K562 (cell line): ENCODE measurements around the gene GOPC. TPM values are rescaled to one million over a fixed set of nuclear protein-coding genes. Genes with fewer than 3 reads are reported as not detected.
A peak's percentile ranks its signal among the peaks of the same experiment; 100 is the strongest.

Experiments
- ATAC-seq: fragments of 200-7000 bp; cut with Tn5 transposase; 3 replicates; pipeline ENCODE4 v1.9.1; 2020; ENCODE audit warnings: moderate library complexity
- BruUV-seq: library from RNA; stranded (reverse); fragments of 400-500 nt; replicated peaks from 2 replicates; lab custom pipeline; 2021; lab: Mats Ljungman, UMichigan
- CTCF ChIA-PET: fragments of 300-600 bp; formaldehyde crosslinking; extraction: SDS; loops from one replicate; lab custom pipeline; 2021; ENCODE audit warnings: low intra/inter-chr PET ratio; lab: Yijun Ruan, JAX
- POLR2A ChIA-PET: fragments of 300-600, 350-650 bp; sonication (Branson Sonifier 250); formaldehyde crosslinking; extraction: SDS; loops from one replicate; lab custom pipeline; 2021; ENCODE audit warnings: antibody characterized with exemption, inconsistent platforms; lab: Yijun Ruan, JAX
- DNase-seq, 4 experiments: peaks; one replicate each; pipeline versions ENCODE4 v3.0.0 to v3.0.0-alpha.2; 2011 to 2018; ENCODE audit warnings: low spot score in 3 of 4, mixed read lengths in 3 of 4; ENCODE audit errors: extremely low read depth in 1 of 4
- FAIRE-seq: peaks from 2 replicates; lab custom pipeline; 2011; peaks lifted over from hg19 to GRCh38; lab: Jason Lieb, UNC
- H2AFZ ChIP-seq: 2 replicates; pipeline ENCODE4 v1.6.0; 2011; ENCODE audit warnings: low read depth, low read length, control low read depth, inconsistent platforms
- H3K27ac ChIP-seq: fragments of 200-600 bp; 3 replicates; pipeline ENCODE4 v1.8.0; 2011; ENCODE audit warnings: low read depth, mild to moderate bottlenecking, control low read depth, inconsistent platforms, low read length, moderate library complexity, mixed read lengths; ENCODE audit errors: extremely low read depth
- H3K27me3 ChIP-seq, 2 experiments: fragments of 300-600 bp in 1 of 2; 2 replicates in 1 of 2; 3 replicates in 1 of 2; pipeline versions ENCODE4 v1.6.0 to v1.8.0; 2011; ENCODE audit warnings: inconsistent platforms in 2 of 2, low read length in 2 of 2, mild to moderate bottlenecking in 1 of 2, mixed read lengths in 1 of 2, moderate library complexity in 1 of 2; ENCODE audit not compliant: control insufficient read depth in 2 of 2, insufficient read depth in 2 of 2
- H3K36me3 ChIP-seq: fragments of 300-600 bp; 3 replicates; pipeline ENCODE4 v1.8.0; 2011; ENCODE audit warnings: mild to moderate bottlenecking, low read length, inconsistent platforms; ENCODE audit not compliant: control insufficient read depth, insufficient read depth
- H3K4me1 ChIP-seq, 2 experiments: fragments of 200-600 bp in 1 of 2; replicated peaks in 1 of 2; 2 replicates in 1 of 2; 3 replicates in 1 of 2; pipeline versions ENCODE4 v1.5.1 to v1.8.0; 2011; ENCODE audit warnings: inconsistent platforms in 2 of 2, low read length in 2 of 2, mild to moderate bottlenecking in 1 of 2, mixed read lengths in 1 of 2, moderate library complexity in 1 of 2; ENCODE audit not compliant: control insufficient read depth in 2 of 2, insufficient read depth in 2 of 2
- H3K4me2 ChIP-seq: 2 replicates; pipeline ENCODE4 v1.6.1; 2011; ENCODE audit warnings: low read length, control low read depth, inconsistent platforms, mixed read lengths; ENCODE audit not compliant: insufficient read depth
- H3K4me3 ChIP-seq: fragments of 200-600 bp; sonication (generic), shearing (Covaris generic); 2 replicates; pipeline ENCODE4 v1.5.1; 2016; ENCODE audit warnings: control low read depth, inconsistent platforms
- H3K79me2 ChIP-seq: fragments of 200-600 bp; 3 replicates; pipeline ENCODE4 v1.8.0; 2011; ENCODE audit warnings: low read length, inconsistent platforms; ENCODE audit not compliant: control insufficient read depth, insufficient read depth
- H3K9ac ChIP-seq, 2 experiments: 2 replicates each; pipeline versions ENCODE4 v1.6.0 to v1.6.1; 2011; ENCODE audit warnings: low read depth in 2 of 2, low read length in 2 of 2, control low read depth in 1 of 2, inconsistent platforms in 1 of 2, mild to moderate bottlenecking in 1 of 2, mixed read lengths in 1 of 2; ENCODE audit not compliant: insufficient read depth in 1 of 2
- H3K9me1 ChIP-seq: one replicate; pipeline ENCODE4 v1.6.0; 2011; ENCODE audit warnings: inconsistent platforms, mild to moderate bottlenecking, low read length, moderate library complexity; ENCODE audit not compliant: control insufficient read depth, insufficient read depth
- H3K9me3 ChIP-seq: replicated peaks from 2 replicates; pipeline ENCODE4 v1.5.1; 2011; ENCODE audit warnings: low read depth, low read length, inconsistent platforms; ENCODE audit not compliant: control insufficient read depth, insufficient read depth
- H4K20me1 ChIP-seq: replicated peaks from 2 replicates; pipeline ENCODE4 v1.6.1; 2011; ENCODE audit warnings: low read length, inconsistent platforms, mixed read lengths; ENCODE audit not compliant: control insufficient read depth, insufficient read depth
- C11orf30 ChIP-seq: fragments of 450-650 bp; IDR thresholded peaks from 2 replicates; pipeline ENCODE4 v1.6.1; 2016; ENCODE audit warnings: low read depth, mild to moderate bottlenecking
- CHD4 ChIP-seq: fragments of 200-600 bp; sonication (generic); IDR thresholded peaks from 3 replicates; pipeline ENCODE4 v1.6.1; 2012; ENCODE audit warnings: low read depth, mild to moderate bottlenecking, mixed read lengths, low read length, inconsistent platforms; ENCODE audit not compliant: insufficient read depth, insufficient replicate concordance, poor library complexity, severe bottlenecking
- GABPB1 ChIP-seq: sonication (generic); formaldehyde crosslinking; IDR thresholded peaks from 2 replicates; pipeline ENCODE4 v1.8.0; 2022; ENCODE audit warnings: mild to moderate bottlenecking, missing genetic modification reagents
- GTF2F1 ChIP-seq: IDR thresholded peaks from 2 replicates; pipeline ENCODE4 v1.6.1; 2011; ENCODE audit warnings: low read depth, low read length, improper control_type of control experiment
- NR4A1 ChIP-seq, 2 experiments: fragments of 250-450 bp in 1 of 2; fragments of 450-650 bp in 1 of 2; sonication (Bioruptor Pico) in 1 of 2; IDR thresholded peaks; 2 replicates each; pipeline versions ENCODE4 v1.4.0 to v1.6.1; 2016 to 2020; ENCODE audit warnings: mild to moderate bottlenecking in 2 of 2, missing compliant biosample characterization in 1 of 2, missing genetic modification characterization in 1 of 2, moderate library complexity in 1 of 2
- ZNF253 ChIP-seq: fragments of 250-450 bp; sonication (Bioruptor Pico); conservative IDR thresholded peaks from 2 replicates; pipeline ENCODE4 v1.6.1; 2021; ENCODE audit warnings: mild to moderate bottlenecking
- WGBS: fragments of 100-300 bp; shearing (Covaris generic); methylation state at CpG from one replicate; pipeline ENCODE4 v1.1.6; 2016; ENCODE audit warnings: low coverage, mixed read lengths; ENCODE audit not compliant: insufficient coverage; ENCODE audit errors: missing lambda C conversion rate; 5-methylcytosine and 5-hydroxymethylcytosine counted together
- in situ Hi-C: fragments of 300-500 bp; cut with MboI; formaldehyde crosslinking; loops from 4 replicates; pipeline ENCODE4 v1.15.0; 2018; ENCODE audit warnings: inconsistent platforms, mixed read lengths
- intact Hi-C: fragments of 100-400 bp; cut with micrococcal nuclease; formaldehyde crosslinking; loops from 2 replicates; pipeline ENCODE4 v1.14.2; 2022
- polyA plus RNA-seq, 8 experiments: library from polyadenylated mRNA; depleted of rRNA in 4 of 8; stranded (reverse) in 5 of 8; unstranded in 3 of 8; fragments of >200 nt; fragmentation: Nextera tagmentation in 2 of 8; fragmentation: Illumina TruSeq in 1 of 8; extraction: Ambion mirVana in 2 of 8; extraction: Trizol in 1 of 8; gene quantifications; 2 replicates each; pipeline versions ENCODE4 v1.2.1 to v1.2.3, GENCODE V29; 2011 to 2014; ENCODE audit warnings: inconsistent platforms in 1 of 8, missing spikeins in 1 of 8
- total RNA-seq, 7 experiments: library from RNA; depleted of rRNA in 6 of 7; stranded (reverse); fragments of >200 nt in 6 of 7; fragmentation: Illumina TruSeq in 2 of 7; extraction: Trizol in 2 of 7; gene quantifications; 2 replicates each; pipeline versions ENCODE4 v1.2.1 to v1.2.3, GENCODE V29; 2011 to 2021; ENCODE audit warnings: low replicate concordance in 1 of 7
- TF ChIP-seq, protein P1 (sequence below): fragments of 450-650 bp; formaldehyde crosslinking; IDR thresholded peaks from 2 replicates; pipeline ENCODE4 v1.4.0; 2020; ENCODE audit warnings: mild to moderate bottlenecking, moderate library complexity
- TF ChIP-seq, protein P2 (sequence below): sonication (generic); formaldehyde crosslinking; IDR thresholded peaks from 2 replicates; pipeline ENCODE4 v1.8.0; 2023; ENCODE audit warnings: mild to moderate bottlenecking, missing genetic modification reagents

Gene GOPC
- total and polyA plus RNA-seq, 9 of the 15 experiments (the other 6 are each of a cell fraction or from before 2014, with no cell fraction given): 10.0 to 32.2 (median 25.6) TPM

GRCh38 chr6:117544716-117545115, 57.6 kb downstream of the GOPC start (continued):
- no peak for TF ChIP-seq NR4A1 (CRISPR knock-in tag; IDR thresholded peaks at IDR 0.05)
- no peak for TF ChIP-seq NR4A1 (tag; IDR thresholded peaks at IDR 0.05)
- TF ChIP-seq ZNF253 (CRISPR knock-in tag): no peak
- TF ChIP-seq, protein P1, sequence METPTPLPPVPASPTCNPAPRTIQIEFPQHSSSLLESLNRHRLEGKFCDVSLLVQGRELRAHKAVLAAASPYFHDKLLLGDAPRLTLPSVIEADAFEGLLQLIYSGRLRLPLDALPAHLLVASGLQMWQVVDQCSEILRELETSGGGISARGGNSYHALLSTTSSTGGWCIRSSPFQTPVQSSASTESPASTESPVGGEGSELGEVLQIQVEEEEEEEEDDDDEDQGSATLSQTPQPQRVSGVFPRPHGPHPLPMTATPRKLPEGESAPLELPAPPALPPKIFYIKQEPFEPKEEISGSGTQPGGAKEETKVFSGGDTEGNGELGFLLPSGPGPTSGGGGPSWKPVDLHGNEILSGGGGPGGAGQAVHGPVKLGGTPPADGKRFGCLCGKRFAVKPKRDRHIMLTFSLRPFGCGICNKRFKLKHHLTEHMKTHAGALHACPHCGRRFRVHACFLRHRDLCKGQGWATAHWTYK (CRISPR knock-in tag): 0 out of 2 replicates have a peak, but pooled peaks have one; percentile 30

- H3K9me1 ChIP-seq: no peaks in the 10 kb centered on the region
- CTCF ChIA-PET: no interaction called here
- no peak overlapping the region for H3K4me3 ChIP-seq
- no peak for DNase-seq
- POLR2A ChIA-PET: no interaction called here
- no peak overlapping the region for H2AFZ ChIP-seq
- FAIRE-seq: no peak
- in situ Hi-C loops: no loop called here
- H3K36me3 ChIP-seq: peaks cover 19% of the 10 kb centered on the region; the same call in 2 of the 3 replicates
- H3K4me2 ChIP-seq: no peak overlapping the region
- no peaks in the 10 kb centered on the region for H3K79me2 ChIP-seq
- TF ChIP-seq, protein P2, sequence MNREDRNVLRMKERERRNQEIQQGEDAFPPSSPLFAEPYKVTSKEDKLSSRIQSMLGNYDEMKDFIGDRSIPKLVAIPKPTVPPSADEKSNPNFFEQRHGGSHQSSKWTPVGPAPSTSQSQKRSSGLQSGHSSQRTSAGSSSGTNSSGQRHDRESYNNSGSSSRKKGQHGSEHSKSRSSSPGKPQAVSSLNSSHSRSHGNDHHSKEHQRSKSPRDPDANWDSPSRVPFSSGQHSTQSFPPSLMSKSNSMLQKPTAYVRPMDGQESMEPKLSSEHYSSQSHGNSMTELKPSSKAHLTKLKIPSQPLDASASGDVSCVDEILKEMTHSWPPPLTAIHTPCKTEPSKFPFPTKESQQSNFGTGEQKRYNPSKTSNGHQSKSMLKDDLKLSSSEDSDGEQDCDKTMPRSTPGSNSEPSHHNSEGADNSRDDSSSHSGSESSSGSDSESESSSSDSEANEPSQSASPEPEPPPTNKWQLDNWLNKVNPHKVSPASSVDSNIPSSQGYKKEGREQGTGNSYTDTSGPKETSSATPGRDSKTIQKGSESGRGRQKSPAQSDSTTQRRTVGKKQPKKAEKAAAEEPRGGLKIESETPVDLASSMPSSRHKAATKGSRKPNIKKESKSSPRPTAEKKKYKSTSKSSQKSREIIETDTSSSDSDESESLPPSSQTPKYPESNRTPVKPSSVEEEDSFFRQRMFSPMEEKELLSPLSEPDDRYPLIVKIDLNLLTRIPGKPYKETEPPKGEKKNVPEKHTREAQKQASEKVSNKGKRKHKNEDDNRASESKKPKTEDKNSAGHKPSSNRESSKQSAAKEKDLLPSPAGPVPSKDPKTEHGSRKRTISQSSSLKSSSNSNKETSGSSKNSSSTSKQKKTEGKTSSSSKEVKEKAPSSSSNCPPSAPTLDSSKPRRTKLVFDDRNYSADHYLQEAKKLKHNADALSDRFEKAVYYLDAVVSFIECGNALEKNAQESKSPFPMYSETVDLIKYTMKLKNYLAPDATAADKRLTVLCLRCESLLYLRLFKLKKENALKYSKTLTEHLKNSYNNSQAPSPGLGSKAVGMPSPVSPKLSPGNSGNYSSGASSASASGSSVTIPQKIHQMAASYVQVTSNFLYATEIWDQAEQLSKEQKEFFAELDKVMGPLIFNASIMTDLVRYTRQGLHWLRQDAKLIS (CRISPR knock-in tag): no peak
- TF ChIP-seq C11orf30 (no peak), CHD4 (no peak), GTF2F1 (no peak), GABPB1 (CRISPR knock-in tag) (no peak)
- H3K4me1 ChIP-seq: peaks cover 0 to 6% of the 10 kb centered on the region in 2 experiments; a peak in 2 of 5 replicates
- no peaks in the 10 kb centered on the region for H3K27me3 ChIP-seq
- 82% methylated on average over 3 of the region's 3 CpGs for WGBS
- no peak for ATAC-seq
- no peaks in the 10 kb centered on the region for H3K9me3 ChIP-seq
- H3K9ac ChIP-seq: no peak overlapping the region
- no peak overlapping the region for H3K27ac ChIP-seq
- intact Hi-C loops: no loop called here
- H4K20me1 ChIP-seq: no peaks in the 10 kb centered on the region
- no TSS peak for BruUV-seq
These were observed 59.8 kb downstream of the GOPC start for GRCh38 chr6:117542493-117542892.
